Islet precursor cell (in vitro differentiated cells): ENCODE results near the gene LINGO4.

Experiments
- DNase-seq: peaks from one replicate; pipeline ENCODE4 v3.0.0-alpha.2; 2018

LINGO4 gene

DNA sequence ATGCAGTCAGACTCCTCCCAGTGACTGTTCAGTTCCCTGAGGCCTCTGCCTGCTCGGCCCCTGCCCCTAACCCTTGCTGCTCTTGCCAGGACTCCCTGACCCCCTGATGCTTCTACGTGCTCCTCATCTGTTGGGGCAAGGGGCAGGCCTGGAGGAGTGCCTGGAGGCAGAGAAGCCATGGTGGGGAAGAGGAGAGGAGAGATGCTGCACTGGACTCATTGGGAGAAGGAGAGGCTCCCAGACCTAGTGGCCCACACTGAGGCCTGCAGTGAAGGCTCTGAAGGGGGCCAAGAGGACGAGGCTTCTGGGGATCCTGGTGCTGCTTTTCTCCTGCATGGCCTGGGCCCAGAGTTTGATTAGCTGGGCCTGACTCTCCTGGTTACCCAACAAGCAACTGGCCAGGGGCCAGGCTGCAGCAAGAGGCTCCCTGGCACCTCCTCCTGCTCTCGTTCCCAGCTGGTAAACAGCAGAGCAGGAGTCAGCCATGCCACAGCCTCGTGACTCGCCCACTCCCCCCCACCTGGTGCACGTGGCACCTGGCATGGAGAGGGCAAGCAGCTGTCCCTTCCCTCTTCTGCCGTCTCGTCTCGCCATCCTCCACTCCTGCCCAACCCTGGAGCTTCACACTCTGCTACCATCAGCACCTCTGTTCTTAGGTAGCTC lies 27.2 kb upstream of the LINGO4 start:
- DNase-seq = no peak

DNA sequence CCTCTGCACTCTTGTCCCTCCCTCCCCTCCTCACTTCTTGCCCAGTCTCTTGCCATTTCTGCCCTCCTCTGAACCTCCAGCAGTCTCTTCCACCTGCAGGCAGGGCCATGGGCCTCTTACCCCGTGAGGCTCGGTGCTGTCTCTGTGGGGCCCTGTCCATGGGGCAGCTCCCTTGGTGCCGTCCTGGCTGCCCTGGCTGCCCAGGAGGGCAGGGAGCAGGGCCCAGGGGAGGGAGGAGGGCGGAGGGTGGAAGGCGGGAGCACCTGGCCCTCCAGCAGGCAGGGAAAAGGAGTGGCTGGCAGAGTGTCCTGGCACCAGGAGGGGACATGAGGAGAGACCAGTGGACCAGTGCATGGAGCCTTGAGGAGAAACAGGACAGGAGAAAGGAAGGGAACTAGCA lies 26.4 kb upstream of the LINGO4 start, which contains the start of gene RORC:
Gene RORC, minus strand, starts transcription at position 198 of the 400 bp plus-strand sequence. Its CDS starts 38 bp downstream, at position 160.
- no peak for DNase-seq

DNA sequence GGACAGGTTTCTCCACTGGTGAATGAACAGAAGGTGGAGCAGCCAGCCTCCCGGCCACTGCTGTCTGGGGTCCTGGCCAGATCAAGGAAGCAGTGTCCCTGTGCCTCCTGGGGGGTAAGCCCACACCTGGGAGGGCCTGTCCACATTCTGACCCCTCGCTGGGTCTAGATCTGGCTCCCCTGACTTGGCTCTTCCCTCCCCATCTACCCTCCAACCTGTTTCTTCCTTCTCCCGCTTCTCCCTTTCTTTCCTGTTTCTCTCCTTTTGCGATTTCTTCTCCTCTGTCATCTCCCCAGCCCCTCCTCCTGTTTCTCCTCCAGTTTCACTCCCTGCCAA lies 26.0 kb upstream of the LINGO4 start:
- DNase-seq = no peak

DNA sequence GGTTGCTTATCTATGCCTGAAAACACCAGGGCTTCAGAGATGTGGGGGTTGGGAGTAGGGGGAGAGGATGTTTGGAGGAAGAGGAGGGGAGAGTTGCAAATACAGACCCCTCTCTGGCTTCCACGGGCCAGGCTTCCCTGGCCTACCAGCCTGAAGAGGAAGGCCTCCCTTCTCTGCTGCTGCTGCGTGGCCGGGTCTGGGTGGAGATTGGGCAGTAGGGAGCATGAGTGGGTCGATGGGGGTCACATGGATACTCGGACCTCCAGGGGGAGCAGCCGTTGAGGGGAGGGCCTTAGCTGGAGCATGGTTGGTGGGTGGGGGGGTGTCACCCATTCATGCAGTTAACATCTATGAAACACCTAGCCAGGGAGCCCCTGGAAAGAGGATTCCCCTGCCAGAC lies 24.8 kb upstream of the LINGO4 start:
- no peak for DNase-seq

DNA sequence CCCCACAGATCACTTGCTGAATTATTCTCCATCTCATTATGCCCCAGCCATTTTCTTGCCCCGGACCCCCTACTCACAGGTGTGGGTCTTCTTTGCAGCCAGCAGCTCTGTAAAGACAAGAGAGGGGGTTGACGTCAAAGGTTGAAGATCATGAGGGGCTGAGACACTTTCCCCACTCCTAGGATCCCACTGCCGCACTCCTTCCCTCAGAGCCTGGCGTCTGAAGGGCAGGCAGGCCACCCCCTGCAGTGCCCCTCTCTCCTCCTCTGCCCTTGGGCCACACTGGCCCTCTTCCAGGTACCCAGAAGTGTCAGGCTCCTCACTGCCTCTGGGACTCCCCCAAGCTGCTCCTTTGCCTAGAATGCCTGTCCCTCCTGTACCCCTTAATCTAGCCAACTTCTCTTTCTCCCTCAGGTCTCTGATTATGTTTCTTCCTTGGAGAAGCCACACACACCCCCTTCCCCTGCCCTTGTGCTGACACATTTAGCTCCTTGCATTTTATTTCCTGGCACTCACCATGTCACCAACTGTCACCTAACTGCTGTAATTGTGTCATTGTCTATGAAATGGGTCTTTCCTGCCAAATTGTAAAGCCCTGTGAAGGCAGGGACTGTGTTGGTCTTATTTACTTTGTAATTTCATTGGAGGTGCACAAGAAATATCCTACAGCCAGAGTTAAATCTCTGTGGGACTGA lies 24.3 kb upstream of the LINGO4 start:
- no peak for DNase-seq

DNA sequence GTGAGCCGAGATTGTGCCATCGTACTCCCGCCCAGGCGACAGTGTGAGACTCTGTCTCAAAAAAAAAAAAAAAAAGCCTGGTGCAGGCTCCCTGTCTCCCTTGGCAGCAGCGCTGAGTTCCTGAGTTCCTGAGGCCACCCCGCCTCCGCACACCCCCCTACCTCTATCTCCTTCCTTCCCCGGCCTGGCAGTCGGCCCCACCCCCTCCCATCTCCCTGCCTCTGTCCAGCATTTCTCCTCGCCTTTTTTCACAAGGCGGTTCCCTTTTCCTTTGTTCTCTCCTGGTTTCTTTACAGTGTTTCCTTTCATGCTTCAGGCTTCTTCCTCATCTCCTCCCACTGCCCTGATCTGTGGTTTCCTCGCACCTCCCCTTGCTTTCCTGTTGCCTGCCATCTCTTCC lies 23.7 kb upstream of the LINGO4 start:
- DNase-seq = peak; percentile 90

DNA sequence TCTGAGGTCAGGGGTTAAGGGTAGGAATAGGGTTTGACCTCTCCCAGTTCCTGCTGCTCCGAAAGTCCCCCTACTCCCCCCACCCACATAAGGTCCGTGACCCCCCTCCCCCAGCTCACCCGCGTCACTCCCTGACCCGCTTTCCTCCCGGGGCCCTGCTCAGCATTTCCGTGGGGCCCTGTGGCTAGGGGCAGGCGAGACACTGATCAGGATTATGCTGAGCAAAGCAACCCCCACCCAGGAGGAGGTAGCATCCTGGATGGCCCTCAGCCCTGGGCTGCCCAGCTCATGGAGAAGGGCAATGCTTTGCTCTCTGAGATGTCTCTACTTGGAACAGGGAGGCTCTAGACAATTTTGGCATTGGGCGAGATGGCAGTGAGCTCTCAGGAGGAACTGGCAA lies 22.6 kb upstream of the LINGO4 start:
- DNase-seq = no peak

DNA sequence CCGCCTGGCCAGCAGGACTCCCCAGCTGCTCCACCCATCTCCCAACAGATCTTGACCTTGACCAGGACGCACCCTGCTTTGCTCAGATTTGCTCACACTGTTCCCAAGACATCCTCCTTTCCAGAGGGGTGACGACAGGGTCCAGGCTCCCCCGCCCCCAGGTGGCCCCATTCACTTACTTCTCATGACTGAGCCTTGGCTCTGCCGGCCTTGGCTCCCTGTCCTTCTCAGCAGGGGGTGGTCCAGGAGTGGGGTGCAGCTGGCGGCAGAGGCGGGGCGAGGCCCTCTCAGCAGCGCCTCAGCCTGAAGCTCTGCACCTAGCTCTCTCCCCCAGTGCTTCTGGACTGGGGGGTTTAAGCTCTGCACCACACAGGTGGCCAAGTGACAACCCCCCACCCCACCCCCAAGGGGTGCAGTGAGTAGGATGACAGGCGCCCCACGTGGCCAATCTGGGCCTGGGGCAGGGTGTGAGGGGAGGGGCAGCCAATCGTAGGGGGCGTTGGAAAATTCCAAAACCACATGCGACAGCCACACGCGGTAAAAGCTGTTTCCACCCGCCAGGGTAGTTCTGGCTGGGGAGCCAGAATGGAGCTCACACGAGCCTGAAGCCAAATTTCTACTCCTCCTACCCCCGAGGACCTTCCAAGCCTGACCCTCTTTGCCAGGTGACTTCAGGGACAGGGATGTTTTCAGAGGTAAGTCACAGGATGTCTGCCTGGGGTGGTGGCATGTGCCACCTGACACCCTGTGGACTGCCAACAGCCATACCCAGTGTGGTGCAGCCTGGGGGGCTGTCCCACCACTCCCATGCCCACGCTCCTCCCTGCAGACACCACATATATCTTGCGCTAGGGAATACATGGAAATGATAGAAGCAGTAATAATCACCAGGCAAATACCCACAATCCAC lies 20.8 kb upstream of the LINGO4 start:
- DNase-seq = no peak

DNA sequence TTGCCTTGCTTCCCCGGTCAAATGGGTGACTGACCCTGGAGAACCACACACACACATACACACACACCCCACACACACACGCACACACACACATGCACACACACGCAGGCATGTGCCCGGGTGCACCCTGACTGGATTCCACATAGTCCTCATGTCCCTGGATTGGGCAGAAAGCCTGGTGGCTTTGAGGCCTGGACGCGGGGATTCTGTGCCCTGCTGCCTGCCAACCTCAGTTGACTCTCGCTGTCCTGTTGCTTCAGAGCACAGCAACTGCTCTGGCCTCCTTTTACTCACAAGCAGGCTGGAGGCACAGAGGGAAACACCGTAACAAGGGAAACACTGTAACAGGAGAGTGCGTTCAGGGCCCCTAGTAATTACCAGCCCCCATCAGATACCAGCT lies 20.0 kb upstream of the LINGO4 start:
- no peak for DNase-seq

DNA sequence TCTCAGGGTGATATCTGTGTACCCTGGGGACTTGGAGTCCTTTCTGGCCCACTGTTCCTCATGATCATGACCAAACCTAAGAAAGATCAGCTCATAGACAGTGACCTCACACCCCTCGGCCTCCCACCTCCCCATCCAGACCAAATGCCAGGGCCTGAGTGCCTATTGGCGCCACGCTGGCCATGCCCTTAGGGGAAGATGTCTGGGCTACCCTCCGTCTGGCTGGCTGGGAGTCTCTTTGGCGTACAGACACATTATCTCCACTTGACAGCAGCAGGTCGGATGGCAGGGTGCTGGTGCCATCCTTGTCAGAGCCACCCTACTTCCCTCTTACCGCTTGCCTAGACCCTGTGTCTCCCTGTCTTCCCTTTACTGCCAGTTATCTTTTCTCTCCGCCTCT lies 18.0 kb upstream of the LINGO4 start:
- no peak for DNase-seq

DNA sequence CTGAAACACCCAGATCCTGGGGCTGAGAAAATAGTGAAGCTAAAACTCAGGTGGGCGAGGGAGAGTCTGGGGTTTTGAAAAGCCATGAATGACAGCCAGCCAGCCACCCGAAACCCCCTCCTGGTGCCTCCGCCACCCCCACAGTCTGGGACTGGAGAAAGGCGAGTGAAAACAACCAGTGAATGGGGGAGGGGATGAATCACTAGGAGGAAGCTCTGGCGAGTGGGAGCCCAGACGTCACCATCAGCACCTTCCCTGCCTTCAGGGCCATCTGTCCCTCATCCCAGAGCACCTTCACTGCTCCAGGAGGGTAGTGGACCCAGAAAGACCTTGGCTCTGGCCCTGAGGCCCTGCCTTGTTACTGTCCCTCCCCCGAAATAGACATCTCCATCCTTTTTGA lies 17.2 kb upstream of the LINGO4 start:
- no peak for DNase-seq

DNA sequence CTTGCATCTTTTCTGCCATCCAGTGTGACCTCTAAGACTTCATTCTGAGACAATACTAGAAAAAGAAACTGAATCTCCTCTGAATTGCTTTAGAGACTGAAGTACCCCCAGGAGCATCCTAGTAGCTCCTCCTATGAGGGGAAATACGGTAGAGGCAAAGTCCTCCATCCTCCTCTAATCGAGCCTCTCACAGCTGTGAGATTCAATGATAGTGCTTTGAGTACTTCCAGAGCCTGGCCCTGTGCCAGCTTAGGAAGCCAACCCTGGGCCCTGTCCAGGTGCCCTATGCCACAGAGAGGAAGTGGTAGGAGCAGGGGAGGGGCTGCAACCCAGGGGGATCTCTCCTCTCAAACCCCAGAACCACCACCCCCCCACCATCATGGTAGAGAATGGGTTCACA lies 15.7 kb upstream of the LINGO4 start:
- no peak for DNase-seq

DNA sequence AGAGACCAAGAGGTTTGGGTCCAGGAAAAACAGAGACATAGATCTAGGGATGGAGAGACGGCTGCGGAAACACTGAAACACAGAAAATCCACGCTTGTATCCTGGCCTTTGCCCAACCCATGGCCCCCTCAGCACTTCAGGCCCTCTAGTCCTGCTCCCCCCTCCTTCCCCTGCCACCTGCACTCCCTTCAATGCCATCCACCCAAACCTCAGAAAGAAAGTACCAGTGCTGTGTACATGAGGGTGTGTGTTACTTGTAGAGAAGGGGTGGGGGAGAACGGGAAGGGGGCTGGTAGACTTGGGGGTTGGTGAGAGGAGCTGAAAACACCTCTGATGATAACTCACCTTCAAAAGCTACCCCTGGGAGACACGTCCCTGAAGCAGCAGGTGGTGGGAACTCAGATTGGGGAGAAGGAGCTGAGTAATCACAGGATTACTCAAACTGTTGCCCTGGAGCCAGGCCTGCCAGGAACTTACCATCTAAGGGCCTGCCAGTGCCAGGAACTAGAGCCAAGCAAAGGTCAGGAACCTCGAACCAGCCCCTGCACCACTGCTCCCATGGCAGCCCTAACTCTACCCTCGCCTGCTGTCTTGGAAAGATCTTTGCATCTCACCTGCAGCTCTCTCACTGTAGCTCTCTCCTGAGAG lies 14.9 kb upstream of the LINGO4 start:
- no peak for DNase-seq

DNA sequence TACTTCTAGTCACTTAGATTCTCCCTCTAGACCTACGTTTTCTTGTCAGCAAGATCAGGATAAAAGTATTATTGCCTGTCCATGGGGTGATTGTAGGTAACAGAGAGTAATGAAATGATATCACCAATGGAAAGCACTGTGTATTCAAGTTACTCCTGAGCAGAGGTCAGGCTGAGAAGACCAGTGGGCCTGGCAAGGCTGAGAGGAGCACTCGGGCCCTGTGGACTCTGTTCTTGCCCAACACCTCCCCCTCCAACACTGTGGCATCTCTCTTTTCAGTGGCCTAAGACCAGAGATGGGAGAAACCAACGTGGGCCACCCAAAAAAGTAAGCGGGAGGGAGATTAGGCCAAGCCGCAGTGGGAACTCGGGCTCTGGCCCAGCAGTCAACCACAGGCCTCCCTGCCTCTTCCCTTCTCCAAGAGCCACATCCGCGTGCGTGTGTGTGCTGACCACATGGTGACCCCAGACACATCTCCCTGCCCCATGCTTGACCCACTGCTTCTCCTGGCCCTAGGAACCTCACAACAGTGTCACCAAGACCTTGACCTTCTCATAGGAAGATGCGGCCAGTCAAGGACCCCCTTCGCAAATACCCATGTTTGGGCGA lies 14.1 kb upstream of the LINGO4 start:
- no peak for DNase-seq

DNA sequence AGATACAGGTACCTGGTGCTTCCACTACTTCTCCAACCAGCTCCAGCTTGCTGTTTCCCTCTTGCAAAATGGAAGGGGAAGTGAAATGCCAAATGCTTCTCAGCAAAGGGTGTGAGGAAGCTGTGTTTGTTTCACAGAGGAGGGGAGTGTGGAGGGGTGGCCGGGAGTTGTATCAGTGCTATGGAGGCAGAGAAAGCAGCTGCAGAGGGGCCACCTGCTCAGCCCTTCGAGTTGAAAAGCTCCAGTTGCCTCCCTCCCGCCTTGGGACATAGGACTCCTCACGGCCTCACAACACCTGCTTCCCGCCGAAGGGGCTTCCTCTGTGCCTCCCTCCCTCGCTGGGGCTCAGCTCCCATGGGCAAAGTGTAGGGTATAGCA lies 12.1 kb upstream of the LINGO4 start:
- DNase-seq = no peak

DNA sequence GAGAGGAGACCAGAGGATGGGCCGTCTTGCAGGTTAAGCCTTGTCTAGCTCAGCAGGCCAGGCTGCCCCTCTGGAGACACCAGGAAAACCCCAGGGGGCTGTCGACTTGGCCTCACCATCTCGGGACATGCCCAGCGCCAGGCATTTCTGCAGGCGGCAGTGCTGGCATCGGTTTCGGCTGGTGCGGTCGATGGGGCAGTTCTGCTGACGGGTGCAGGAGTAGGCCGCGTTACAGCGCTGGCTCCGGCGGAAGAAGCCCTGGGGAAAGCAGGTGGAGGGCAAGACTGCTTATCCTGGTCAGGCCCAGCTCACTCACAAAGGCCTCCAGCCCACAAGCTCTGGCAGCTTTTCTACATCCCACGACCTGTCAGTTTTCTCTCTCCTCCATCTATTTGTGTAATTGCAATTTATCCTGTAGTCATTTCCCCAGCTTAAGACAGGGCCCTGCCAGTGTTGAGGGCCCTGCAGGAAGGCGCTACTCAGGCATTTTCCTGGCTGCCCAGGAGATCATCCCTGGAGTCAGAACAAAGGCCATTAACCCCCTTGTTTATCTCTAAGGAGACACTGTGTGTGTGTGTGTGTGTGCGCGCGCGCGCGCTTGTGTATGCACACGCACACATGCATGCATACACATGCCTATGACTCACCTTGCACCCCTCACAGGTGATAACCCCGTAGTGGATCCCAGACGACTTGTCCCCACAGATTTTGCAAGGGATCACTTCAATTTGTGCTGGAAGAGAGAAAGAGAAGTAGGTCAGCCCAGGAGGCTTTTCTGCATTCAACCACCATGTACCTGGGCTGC lies 11.5 kb upstream of the LINGO4 start:
- no peak for DNase-seq

DNA sequence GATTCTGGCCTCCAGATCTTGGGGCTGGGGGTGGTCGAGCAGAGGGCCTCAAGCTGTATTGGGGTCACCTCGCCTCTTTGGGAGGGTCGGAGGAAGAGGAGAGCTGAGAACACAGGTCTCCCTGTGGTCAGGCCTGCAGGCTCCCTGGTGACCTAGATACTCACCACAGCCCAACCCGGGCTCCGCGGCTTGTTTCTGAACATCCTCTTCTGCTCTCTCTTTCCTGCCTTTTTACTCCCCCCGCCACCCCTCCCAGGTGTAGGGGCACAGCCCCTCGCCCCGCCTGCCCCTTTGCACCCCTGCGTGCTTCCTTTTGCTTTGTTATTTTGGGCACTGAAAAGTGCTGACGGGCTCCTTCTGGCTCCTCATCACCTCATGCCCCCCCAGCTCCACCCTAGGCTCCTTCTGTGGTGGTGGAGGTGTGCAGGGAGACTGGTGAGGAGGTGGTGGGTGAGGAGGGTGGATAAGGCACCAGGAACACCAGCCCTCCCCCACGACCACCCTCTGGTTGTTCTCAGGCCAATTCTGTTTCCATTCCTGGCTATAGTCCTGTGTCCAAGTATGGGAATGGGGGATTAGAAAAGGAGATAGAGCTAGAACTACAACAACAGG lies 10.6 kb upstream of the LINGO4 start:
- DNase-seq = no peak

DNA sequence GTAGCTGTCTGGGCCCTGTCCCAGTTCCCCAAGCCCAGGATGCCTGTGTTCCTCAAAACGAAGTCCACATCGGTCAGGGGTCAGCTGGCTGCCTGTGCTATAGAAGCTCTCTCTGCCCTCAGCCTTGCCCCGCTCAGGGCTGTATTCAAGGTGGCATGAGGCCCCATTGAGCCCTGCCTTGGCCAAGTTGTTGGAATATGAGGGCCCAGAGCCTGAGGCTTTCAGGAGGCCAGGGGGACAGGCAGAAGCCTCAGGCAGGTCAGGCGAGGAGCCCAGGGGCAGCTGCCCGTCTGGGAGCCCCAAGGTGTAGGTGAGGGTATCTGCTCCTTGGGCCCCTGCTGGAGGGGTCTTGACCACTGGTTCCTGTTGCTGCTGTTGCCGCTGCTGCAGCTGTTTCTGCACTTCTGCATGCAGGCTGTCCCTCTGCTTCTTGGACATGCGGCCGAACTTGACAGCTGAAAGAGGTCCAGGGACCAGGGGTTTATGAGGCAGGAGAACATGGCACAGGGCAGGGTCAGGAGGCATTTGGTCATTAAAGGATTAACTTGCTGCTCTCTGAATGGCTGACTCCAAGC lies 9.8 kb upstream of the LINGO4 start:
- no peak for DNase-seq

DNA sequence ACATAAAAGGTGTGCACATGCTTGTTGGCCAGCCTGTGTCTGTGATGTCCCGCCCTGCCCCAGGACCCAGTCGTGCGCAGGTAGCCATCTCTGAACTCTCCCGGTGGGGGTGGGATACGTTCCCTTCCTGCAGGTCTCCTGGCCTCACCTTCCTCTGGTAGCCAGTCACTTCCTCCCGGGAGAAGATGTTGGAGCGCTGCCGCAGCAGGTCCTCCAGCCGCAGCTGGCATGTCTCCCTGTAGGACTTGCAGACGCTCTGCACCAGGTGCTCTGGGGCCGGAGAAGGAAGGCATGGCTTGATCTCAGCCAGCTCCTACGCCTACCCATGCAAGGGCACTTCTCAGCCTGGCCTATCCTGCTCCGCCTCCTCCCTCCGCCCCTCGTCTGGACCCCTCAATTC lies 9.2 kb upstream of the LINGO4 start:
- no peak for DNase-seq

DNA sequence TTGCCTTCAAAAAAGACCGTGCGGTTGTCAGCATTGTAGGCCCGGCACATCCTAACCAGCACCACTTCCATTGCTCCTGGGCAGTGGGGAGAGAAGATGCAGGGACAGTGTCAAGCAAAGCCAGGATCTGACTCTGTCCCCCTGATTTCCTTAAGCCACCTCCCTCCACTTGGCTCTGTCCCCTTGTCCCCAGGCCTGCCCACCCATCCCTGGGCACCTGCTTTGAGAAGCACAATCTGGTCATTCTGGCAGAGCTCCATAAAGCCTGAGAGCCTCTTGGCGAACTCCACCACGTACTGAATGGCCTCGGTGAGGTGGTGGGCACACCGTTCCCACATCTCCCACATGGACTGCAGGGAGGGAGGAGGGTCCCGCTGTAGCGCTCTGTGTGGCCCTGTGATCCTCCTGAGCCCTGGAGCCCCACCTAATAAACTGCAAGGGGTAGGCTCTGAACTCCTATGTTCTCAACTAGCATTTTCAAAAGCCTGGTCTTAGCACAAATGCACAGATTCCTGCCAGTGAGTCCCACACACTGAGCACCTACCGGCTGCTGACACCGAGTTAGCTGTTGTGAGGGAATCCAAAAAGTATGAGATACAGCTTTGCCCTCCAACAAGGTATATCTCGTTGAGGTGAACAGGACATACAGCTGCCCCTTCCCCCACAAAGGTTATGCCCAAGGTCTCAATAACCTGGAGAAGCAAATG lies 8.2 kb upstream of the LINGO4 start:
- DNase-seq = no peak

DNA sequence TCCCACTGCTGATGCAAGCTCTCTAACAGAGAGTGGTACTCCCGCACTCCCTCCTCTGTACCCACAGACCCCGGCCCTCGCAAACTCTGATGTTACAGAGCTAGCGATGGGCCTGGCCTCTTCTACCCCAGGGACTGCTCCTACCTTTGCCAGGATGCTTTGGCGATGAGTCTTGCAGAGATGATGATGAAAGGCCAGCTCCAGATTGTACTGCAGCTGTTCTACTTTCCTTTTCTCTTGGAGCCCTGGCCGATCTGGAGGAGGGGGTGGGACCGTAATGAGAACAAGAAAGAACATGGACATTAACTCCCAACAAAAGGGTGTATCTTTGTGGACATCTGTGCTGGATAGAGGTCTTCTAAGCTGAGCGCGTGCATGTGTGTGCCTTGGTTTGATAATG lies 6.0 kb upstream of the LINGO4 start:
- DNase-seq = no peak
